HuH-7.5 (cell line): Measurements from ENCODE around the gene DOCK9.

Source experiments
- DNase-seq: peaks from one replicate; pipeline ENCODE4 v3.0.0; 2011; ENCODE audit warnings: low spot score

DOCK9 gene, protein sequence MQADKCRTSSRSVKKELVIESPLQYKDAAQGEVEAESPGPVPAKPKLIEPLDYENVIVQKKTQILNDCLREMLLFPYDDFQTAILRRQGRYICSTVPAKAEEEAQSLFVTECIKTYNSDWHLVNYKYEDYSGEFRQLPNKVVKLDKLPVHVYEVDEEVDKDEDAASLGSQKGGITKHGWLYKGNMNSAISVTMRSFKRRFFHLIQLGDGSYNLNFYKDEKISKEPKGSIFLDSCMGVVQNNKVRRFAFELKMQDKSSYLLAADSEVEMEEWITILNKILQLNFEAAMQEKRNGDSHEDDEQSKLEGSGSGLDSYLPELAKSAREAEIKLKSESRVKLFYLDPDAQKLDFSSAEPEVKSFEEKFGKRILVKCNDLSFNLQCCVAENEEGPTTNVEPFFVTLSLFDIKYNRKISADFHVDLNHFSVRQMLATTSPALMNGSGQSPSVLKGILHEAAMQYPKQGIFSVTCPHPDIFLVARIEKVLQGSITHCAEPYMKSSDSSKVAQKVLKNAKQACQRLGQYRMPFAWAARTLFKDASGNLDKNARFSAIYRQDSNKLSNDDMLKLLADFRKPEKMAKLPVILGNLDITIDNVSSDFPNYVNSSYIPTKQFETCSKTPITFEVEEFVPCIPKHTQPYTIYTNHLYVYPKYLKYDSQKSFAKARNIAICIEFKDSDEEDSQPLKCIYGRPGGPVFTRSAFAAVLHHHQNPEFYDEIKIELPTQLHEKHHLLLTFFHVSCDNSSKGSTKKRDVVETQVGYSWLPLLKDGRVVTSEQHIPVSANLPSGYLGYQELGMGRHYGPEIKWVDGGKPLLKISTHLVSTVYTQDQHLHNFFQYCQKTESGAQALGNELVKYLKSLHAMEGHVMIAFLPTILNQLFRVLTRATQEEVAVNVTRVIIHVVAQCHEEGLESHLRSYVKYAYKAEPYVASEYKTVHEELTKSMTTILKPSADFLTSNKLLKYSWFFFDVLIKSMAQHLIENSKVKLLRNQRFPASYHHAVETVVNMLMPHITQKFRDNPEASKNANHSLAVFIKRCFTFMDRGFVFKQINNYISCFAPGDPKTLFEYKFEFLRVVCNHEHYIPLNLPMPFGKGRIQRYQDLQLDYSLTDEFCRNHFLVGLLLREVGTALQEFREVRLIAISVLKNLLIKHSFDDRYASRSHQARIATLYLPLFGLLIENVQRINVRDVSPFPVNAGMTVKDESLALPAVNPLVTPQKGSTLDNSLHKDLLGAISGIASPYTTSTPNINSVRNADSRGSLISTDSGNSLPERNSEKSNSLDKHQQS (N-terminal part only)

DNA sequence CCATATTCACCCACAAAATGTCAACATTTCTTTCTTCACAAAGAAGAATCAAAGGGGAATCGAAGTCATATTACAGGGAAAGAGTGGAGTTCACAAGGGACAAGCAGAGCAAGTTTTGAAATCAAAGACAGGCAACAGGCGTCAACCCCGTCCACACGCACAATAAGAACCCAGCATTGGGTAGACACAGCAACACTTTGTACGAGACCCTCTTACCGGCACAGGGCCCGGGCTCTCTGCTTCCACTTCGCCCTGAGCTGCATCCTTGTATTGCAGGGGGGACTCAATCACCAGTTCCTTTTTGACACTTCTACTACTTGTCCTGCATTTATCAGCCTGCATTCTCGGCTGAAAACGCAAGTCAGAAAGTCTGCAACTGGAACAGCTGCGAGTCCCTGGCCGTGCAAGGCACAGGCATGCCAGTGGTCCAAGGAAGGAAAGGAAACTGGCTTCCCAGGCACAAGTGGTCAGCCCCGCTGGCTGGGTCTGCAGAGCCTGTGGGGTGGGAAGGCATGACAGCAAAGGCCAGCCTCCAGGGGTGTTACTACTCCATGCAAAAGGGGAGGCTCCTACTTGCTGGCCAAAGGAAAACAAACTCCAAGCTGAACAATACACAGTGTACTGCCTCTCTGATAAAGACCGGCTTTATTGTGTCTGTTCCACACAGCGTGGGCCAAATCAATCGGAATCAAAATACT, at the start of gene DOCK9:
Gene DOCK9 (minus strand): TSS at position 497 of the 698 bp plus-strand sequence. CDS start 155 bp downstream, at position 342.
- no peak for DNase-seq

DNA sequence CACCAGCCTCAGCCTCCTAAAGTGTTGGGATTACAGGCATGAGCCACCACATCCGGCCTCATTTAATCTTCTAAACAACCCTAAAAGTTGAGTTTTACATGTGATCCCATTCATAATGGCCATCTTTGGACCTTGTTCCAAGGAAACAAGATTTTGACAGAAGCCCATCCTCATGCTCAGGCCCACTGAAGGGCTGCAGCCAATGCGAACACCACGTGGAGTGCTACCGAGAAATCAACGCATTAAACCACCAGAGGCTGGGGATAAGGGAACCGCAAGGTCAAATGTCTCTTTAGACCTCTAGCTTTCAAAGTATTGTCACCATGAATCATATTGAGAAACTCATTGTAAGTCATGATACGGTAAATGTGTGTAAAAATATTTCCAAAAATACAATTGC, 49.4 kb upstream of the DOCK9 start:
- DNase-seq = no peak

GRCh38 chr13:99022941-99023340, 45.1 kb upstream of the DOCK9 start:
- no peak for DNase-seq

DNA sequence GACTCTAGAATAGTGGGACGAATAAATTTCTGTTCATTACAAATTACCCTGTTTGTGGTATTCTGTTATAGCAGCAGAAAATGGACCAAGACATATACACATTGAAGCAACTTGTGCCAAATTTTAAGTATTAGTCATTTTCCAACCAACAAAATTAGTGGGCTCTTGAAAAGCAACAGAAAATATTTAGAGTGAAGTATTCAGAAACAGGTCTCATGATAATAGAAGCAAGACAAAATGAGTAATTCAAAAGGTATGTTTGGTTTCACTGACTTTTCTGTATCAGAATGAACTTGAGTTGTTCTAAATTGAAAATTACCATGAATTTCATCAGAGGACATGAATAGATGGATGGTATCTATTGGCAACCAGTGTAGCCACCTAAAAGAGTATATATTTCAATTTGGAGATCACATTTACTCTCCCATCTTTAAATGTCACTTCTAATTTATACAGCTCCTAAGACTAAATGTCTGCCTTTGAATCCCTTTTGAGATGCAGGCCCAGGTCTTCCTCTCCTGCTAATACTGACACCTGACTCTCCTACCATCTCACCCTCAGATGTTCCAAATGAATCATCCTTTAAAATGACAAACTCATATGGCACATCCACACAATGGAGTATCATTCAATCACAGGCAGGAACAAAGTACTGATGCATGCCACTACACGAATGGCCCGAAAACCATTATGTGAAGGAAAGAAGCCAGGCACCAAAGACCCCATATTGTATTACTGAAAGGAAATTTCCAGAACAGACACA, 40.7 kb upstream of the DOCK9 start:
- DNase-seq = no peak

- DNase-seq = no peak
These were observed 38.0 kb upstream of the DOCK9 start for GRCh38 chr13:99015606-99016490.

GRCh38 chr13:99014522-99014921, 36.7 kb upstream of the DOCK9 start:
- no peak for DNase-seq

- DNase-seq = no peak
These were observed 36.1 kb upstream of the DOCK9 start for GRCh38 chr13:99013951-99014350.

- no peak for DNase-seq
These were observed 34.7 kb upstream of the DOCK9 start for GRCh38 chr13:99012539-99012938.

- no peak for DNase-seq
These were observed 32.2 kb upstream of the DOCK9 start for GRCh38 chr13:99009987-99010551.

GRCh38 chr13:99008577-99008976, 30.7 kb upstream of the DOCK9 start:
- no peak for DNase-seq

GRCh38 chr13:99007414-99007986, 29.6 kb upstream of the DOCK9 start:
- DNase-seq = no peak

DNA sequence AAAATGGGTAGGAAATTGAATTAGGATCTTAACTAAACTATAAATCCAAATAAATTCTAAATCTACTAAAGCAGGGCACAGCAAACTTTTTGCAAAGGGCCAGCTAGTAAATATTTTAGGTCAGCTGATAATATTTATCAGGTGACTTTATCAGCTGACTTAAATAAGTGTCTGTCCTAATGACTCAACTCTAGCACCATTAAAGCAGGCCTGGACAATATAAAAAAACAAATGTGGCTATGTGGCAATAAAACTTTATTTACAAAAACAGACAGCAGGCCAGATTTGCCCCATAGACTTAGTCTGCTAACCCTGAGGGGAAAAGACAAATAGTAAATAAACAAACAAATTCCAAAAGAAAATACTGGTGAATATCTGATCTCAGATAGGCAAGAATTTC, 27.7 kb upstream of the DOCK9 start:
- DNase-seq = no peak

DNA sequence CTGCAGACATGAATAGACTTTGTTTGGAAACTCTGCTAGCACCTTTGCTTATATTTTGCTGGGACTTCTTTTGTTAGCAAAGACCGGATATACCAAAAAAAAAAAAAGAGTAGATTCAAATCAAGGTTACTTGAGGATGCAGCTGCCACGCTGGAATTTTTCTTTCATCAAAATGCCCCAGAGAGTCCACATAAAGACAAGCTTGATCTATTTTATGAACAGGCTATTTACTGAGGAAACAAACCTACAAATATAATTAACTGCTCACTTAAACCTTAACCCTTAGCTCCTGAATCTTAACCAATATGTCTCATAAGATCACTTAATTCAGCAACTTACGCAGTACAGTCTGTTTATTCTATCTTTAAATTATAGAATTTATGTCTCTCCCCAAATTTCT, 27.1 kb upstream of the DOCK9 start:
- no peak for DNase-seq

GRCh38 chr13:99003851-99004471, 26.1 kb upstream of the DOCK9 start:
- DNase-seq = no peak

GRCh38 chr13:99003186-99003585, 25.3 kb upstream of the DOCK9 start:
- no peak for DNase-seq

GRCh38 chr13:99002172-99002710, 24.4 kb upstream of the DOCK9 start:
- no peak for DNase-seq

- no peak for DNase-seq
These were observed 22.3 kb upstream of the DOCK9 start for GRCh38 chr13:99000137-99000536.

GRCh38 chr13:98999639-98999952, 21.7 kb upstream of the DOCK9 start:
- DNase-seq = no peak
